ENCODE data around the gene CYBC1.

The CYBC1 gene

GRCh38 chr17:82493226-82493781 is 42.8 kb upstream of the CYBC1 start:
- peak overlapping the region; percentile 92; the same call in 1 of the 2 replicates for H3K27ac ChIP-seq
- TF ChIP-seq CTCF (IDR thresholded peaks at IDR 0.05) (no peak), ZFX (IDR thresholded peaks at IDR 0.05; ENCODE audit: borderline replicate concordance) (no peak)

GRCh38 chr17:82492643-82493225 is 42.2 kb upstream of the CYBC1 start:
- H3K27ac ChIP-seq: no peak overlapping the region
- TF ChIP-seq CTCF (IDR thresholded peaks at IDR 0.05) (no peak), ZFX (IDR thresholded peaks at IDR 0.05; ENCODE audit: borderline replicate concordance) (no peak)

- H3K27ac ChIP-seq: no peak overlapping the region
- TF ChIP-seq ZFX (IDR thresholded peaks at IDR 0.05; ENCODE audit: borderline replicate concordance) (no peak), CTCF (IDR thresholded peaks at IDR 0.05) (no peak)
These were observed 41.0 kb upstream of the CYBC1 start for GRCh38 chr17:82491533-82491932.

- TF ChIP-seq ZFX (IDR thresholded peaks at IDR 0.05; ENCODE audit: borderline replicate concordance) (no peak), CTCF (IDR thresholded peaks at IDR 0.05) (no peak)
- H3K27ac ChIP-seq: no peak overlapping the region
These were observed 40.6 kb upstream of the CYBC1 start for GRCh38 chr17:82491196-82491530.

GRCh38 chr17:82490512-82491195 is 40.1 kb upstream of the CYBC1 start:
- H3K27ac ChIP-seq: no peak overlapping the region
- TF ChIP-seq CTCF (IDR thresholded peaks at IDR 0.05) (no peak), ZFX (IDR thresholded peaks at IDR 0.05; ENCODE audit: borderline replicate concordance) (no peak)

GRCh38 chr17:82489851-82490511 is 39.4 kb upstream of the CYBC1 start:
- no peak overlapping the region for H3K27ac ChIP-seq
- TF ChIP-seq ZFX (IDR thresholded peaks at IDR 0.05; ENCODE audit: borderline replicate concordance): no peak
- TF ChIP-seq CTCF (IDR thresholded peaks at IDR 0.05): no peak

- no peak for TF ChIP-seq ZFX (IDR thresholded peaks at IDR 0.05; ENCODE audit: borderline replicate concordance)
- TF ChIP-seq CTCF (IDR thresholded peaks at IDR 0.05): no peak
- no peak overlapping the region for H3K27ac ChIP-seq
These were observed 38.6 kb upstream of the CYBC1 start for GRCh38 chr17:82489117-82489516.
